T1000 (cell line): ENCODE measurements around the gene RNH1.
A peak's percentile ranks its signal among the peaks of the same experiment; 100 is the strongest.

ENCODE experiments used
- DNase-seq: peaks from one replicate; lab custom pipeline; 2025; ENCODE audit warnings: mixed read lengths; lab: John Stamatoyannopoulos, UW

The RNH1 gene

DNA sequence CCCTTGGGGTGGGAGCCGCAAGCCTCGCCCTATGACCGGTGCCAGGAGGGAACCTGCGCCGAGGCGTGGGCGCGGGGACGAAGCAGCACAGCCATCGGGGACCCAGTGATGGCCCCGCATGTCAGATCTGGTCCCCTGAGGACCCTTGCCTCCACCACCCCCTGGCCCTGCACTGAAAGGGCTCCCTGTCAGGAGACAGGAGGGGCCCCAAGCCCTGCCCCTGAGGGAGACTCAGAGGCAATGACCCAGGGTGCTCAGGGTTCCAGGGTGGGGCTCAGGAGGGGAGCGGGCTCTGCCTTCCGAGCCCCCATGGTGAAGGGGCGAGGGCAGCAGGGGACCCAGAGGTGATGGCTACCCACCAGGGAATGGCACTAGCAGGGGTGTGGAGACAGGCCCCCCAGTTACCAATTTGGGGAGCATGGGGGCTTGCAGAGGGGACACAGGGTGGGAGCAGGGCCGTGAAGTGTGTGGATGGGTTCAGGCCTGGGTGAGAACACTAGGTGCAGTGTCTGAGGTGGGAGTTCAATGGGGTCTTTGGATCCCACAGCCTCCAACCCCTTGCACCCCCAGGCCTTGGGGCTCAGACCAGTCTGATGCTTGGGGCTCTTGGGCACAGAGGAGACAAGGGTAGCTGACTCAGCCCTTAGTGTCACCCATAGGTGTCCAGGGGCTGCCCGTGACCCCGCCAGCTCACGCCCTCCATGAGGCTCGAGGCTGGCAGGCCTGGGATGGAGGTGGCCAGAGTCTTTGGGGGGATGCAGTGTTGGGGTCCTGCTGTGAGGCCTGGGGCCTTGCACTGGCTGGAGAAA is 30.8 kb upstream of the RNH1 start:
- no peak for DNase-seq

DNA sequence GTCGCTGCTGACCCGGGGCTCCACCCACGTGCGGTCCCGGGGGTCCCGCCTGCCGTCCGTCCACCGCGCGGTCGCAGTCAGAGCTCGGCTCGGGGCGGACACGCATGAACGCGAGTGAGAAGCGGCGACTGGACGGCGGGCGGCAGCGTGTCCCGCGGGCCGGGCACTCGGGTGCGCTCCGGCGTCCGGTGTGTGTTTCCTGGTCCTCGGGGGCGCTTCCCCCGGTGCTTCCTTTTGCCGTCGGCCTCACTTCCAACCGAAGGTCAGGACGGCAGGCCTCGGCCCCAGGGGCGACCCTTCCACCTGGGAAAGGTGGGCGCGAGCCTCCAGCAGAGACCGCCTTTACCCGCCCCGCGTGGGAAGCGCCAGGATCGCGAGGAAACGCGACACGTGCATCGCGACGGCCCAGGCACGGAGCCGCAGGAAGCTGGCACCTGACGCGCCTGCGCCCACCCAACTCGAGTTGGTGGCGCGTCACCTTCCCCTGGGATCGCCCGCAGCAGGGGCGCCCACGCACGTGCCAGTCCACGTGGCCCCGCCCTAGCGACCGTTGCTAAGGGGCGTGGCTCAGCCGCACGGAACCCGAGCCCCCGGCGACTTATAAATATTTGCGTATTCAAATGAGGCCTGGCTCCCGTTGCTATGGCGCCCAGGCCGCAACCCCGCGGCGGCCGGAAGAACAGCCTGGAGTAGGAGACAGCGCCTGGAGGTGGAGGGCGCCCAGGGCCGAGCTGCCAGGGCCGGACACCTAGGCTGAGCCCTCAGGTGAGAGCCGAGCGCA is 30.0 kb upstream of the RNH1 start, which contains the start of gene LRRC56:
LRRC56 (plus strand) TSS at position 687 of the 781 bp plus-strand sequence. CDS start 3,158 bp downstream, outside the sequence.
- peak; percentile 83 for DNase-seq

DNA sequence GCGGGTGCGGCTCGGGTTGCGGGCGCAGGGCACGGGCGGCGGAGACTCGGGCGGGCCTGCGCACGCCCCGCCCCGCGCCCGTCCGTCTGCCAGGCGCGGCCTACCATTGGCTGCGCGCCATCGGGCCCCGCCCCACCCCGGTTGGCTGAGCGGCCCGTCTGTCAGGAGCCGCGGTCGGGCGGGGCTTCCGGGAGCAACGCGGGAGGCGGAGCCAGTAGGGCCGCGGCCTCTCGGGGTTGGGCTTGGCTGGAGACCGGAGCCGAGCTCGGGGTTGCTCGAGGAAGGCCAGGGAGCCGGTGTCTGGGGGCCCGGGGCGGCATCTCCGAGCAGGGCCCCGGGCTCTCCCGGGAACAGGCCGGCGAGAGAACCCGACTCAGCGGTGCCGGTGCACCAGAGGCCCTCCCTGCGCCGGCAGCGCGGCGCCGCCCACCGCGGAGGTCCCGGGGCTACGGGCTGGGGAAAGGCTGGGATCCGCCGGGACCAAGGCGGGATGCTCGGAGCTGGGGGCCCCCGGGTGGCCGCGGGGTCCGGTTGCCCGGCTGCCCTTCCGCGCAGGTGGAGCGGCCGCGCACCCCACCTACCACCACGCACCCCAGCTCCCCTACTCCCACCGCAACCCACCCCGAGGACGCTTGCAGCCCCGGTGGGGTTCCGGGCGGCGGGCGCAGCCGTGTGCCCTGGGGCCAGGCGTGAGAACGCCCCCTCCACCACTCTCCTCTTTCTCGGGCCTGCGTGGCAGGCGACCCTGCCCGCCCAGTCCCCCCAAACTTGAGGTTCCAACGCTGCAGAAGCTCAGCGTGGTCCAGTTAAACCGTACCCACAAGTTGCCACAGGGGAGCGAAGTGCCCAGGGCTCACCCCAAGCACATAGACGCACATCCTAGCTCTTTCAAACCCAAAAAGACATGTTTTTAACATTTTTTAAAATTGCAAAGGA is 28.7 kb upstream of the RNH1 start, which contains the start of gene HRAS:
HRAS (minus strand) TSS at position 58 of the 936 bp plus-strand sequence.
- DNase-seq: peak; percentile 86

DNA sequence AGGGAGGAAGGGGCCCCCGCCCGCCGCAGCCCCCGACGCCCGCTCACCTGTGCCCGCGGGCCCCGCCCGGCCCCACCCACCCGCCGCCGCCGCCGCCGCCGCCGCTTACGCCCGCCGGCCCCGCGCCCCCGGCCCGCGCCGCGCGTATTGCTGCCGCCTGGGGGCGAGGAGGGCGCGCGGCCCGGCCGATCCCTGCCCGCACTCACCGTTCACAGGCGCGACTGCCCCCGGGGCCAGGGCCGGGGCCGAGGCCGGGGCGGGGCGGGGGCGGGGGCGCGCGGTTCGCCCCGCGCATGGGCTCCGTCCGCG is 28.1 kb upstream of the RNH1 start:
- no peak for DNase-seq

DNA sequence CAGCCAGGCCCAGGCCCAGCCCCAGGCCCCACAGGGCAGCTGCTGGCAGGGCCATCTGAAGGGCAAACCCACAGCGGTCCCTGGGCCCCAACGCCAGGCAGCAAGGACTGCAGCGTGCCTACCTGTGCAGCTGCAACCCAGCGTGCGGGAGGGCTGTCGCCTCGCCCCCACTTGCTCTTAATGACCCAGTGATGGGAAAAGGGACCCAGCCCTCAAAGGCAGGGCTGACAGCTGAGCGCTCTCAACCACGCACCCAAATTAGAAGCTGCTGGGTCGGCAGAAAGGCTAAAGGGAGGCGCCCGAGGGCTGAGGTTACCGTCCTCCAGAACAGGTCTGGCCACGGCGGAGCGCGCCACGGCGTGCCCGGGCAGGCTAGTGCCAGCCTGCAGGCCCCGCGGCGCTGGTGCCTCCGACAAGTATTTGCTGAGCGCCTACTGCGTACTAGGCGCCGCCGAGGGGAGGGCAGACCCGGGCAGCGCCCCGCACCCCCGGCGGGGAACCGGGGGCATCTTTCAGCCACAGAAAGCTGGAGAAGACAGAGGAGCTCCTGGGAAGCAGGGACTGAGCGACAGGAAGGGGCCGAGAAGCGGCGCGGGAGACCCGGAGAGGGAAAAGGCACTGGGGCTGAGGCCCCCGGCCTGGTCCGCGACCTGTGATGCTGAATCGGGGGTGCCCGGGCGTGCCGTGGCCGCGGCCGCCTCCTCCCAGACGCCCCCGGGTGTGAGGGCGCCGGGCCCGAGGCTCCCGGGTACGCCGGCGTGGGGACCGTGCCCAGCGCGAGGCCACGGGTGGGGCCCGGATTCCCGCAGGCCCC is 27.6 kb upstream of the RNH1 start:
- DNase-seq: no peak

DNA sequence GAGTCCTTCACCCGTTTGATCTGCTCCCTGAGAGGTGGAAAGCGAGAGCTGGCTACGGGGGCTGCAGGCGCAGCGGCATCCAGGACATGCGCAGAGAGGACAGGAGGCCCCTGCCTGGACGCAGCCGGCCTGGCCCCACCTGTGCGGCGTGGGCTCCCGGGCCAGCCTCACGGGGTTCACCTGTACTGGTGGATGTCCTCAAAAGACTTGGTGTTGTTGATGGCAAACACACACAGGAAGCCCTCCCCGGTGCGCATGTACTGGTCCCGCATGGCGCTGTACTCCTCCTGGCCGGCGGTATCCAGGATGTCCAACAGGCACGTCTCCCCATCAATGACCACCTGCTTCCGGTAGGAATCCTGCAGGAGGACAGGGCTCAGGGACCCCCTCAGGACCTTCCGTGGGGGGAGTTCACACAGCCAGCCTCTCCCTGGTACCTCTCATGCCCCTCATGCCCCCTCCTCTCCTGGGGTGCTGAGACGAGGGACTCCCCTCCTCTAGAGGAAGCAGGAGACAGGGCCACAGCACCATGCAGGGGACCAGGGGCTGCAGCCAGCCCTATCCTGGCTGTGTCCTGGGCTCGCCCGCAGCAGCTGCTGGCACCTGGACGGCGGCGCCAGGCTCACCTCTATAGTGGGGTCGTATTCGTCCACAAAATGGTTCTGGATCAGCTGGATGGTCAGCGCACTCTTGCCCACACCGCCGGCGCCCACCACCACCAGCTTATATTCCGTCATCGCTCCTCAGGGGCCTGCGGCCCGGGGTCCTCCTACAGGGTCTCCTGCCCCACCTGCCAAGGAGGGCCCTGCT is 26.7 kb upstream of the RNH1 start:
- DNase-seq: no peak

DNA sequence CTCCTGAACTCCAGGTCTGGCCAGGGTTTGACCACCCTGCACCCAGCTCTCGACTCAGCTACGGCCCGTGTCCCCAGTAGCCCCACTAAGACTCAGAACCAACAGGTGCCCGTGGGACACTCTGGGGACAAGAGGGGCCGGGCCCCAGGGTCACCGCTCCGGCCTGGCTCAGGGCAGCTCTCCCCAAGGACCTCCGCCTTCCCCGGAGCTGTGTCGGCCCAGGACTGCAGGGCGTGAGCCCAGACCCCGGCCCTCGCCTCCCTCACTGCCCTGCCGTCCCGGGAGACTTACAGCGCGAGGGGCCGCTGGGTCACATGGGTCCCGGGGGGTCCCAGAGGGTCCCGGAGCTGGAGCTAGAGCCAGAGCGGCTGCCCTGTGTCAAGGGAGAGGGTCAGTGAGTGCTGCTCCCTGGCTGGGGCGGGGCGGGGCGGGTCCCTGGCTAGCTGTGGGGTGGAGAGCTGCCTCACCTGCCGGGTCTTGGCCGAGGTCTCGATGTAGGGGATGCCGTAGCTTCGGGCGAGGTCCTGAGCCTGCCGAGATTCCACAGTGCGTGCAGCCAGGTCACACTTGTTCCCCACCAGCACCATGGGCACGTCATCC is 26.0 kb upstream of the RNH1 start:
- DNase-seq: no peak

DNA sequence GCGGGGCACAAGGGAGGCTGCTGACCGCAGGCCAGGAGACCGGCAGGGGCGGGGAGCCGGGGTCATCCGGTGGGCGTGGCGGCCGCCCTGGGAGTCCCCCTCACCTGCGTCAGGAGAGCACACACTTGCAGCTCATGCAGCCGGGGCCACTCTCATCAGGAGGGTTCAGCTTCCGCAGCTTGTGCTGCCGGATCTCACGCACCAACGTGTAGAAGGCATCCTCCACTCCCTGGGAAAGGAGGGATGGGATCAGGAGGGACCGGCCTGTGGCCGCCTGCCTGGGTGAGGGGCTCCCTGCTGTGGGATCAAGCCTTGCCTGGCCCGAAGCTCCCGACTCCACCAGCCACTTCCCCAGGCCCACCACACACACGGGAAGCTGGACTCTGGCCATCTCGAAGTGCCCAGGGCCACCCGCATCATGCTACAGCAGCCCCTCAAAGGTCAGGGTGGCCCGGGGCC is 25.5 kb upstream of the RNH1 start:
- DNase-seq: no peak

DNA sequence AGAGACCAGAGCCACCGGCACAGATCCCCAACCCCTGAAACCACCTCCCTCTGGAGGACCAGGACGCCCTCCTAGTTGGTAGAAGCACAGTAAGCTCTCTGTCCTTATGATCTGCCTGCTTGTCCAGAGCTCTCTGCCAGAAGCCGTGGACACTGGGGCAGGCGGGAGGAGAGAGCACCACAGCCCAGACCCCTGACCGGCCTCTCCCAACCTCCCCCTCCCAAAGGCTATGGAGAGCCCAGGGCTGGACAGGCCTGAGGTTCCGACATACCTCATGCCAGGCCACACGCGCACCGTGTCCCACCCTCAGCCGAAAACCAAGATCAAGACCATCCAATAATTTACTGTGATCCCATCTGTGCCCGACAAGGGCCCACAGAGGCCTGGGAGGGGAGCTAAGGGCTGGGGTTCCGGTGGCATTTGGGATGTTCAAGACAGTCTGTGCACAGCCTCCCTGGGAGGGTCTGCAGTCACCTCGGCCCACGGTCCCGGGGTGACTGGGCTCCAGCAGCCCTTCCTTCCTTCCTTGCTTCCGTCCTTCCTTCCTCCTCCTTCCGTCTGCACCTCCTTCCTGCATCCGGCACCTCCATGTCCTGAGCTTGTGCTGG is 25.0 kb upstream of the RNH1 start:
- DNase-seq: no peak

DNA sequence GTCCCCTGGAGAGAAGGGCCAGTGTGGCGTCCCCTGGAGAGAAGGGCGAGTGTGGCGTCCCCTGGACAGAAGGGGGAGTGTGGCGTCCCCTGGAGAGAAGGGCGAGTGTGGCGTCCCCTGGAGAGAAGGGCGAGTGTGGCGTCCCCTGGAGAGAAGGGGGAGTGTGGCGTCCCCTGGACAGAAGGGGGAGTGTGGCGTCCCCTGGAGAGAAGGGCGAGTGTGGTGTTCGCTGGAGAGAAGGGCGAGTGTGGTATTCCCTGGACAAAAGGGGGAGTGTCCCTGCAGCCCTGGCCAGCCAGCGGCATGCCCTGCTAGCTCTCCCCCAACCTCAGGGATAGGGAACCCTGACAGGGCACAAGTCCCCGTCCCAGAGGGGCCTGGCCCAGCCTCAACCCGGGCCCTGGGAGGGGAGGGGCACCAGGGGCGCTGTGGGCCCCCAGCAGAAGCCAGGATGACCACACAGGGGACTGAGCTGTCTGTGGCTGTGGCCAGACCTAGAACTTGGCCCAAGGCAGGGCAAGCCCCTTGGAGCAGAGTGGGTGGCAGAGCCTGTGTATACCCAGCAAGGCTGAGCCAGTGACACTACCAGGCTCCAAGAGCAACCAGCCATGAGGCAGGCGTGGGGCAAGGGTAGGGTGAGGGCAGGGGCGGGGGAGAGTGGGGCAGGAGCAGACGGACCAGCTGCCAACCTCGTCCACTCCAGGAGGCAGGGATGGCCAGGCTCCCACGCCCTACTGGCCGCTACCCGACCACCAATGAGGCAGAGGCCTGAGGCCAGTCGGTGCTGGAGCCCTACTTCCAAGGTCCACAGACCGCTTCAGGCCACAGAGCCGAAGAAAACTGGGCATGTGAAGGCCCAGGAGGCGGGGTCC is 24.2 kb upstream of the RNH1 start:
- no peak for DNase-seq

DNA sequence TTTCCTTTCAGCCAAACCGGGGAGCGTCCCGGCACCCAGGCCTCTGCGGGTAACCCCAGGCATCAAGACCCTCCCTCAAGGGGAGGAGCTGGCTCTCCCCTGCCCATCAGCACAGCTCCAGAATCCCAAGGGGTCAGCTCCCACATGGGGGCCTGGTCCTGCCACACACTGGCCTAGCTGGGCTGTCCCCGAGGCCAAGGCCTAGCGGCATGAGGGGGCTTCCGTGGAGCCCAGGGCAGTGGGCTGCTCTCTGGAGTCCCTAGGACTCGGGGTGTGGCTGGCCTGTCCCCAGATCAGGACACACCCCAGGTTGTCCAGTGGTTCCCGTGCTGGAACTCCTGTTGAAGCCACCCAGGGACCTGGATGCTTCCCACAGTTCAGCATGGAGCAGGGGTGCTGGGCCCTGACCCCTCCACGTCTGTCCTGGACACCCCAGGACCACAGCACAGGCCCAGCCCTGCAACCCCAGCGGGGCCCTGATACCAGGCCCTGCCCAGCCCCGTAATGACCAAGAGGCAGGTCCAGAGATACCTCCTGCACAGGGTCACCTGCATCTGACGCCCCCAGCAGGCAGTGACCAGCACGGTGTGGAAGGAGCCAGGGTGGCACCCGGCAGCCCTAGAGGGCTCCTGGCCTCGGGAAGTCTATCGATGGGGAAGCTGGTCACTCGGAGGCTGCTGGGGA is 22.8 kb upstream of the RNH1 start:
- DNase-seq: no peak

DNA sequence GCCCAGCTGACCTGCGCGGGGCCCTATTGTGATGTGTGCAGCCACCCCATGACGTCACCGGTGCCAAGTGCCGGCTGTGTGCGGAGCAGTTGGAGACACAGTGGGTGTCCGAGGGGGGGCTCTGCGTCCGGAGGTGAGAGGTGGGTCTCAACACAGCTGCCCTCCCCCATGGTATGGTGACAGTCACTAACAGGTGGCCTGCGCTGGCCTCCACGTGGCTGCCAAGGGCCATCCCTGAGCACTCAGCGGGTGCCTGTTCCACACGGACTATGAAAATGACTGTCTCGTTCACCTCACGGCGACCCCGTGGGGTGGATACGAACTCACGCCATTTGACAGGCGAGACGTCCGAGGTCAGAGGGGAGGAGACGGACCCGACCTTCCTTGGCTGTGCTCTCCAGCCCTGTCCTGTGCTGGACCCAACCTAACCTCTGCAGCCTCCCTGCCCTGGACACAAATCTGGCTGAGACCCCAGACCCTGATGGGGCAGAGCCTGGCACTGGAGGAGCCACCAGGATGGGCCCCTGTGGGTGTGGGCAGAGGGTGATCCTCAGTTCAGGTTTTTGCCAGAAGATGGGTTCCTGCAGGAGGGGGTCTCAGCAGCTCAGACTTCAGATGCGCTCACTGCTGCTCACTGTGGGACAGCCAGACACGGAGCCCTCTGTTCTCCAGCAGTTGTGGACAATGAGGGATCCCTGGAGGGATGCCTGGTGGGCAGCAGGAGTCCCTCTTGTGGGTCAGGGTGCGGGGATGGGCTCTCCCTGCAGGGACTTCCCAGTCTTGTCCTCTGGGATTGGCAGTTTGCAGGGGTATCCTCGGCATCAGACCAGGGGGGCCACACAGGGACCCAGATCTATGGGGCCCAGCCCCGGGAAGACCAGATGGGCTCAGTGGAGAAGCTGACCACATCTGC is 22.0 kb upstream of the RNH1 start:
- DNase-seq: no peak

DNA sequence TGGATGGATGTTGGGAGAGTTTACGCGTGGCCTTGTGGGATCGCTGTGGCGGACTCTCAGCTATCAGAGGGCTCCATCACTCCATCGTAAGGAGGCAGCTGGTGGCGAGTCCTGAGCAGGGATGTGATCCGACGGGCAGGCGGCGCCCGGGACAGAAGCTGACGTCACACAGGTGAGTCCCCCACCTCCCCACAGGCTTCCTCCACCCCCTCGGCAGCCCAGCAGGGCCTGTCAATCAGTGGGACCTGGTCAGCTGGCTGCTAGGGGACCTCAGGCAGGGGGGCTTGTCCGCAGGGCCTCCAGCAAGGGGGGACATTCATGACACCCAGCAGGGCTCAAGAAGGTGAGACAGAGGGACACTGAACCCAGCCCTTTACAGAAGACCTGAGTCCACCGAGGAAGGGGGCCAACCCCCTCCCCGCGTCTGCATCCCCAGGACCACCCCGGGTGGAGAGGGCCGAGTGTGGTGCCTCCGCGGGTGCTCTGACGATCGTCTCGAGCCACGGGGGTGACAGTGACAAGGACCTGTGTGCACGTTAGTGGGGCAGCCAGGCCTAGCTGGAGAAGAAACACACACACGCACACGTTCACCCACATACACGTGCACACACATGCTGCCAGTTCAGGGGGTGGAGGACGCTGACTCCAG is 21.2 kb upstream of the RNH1 start:
- no peak for DNase-seq

DNA sequence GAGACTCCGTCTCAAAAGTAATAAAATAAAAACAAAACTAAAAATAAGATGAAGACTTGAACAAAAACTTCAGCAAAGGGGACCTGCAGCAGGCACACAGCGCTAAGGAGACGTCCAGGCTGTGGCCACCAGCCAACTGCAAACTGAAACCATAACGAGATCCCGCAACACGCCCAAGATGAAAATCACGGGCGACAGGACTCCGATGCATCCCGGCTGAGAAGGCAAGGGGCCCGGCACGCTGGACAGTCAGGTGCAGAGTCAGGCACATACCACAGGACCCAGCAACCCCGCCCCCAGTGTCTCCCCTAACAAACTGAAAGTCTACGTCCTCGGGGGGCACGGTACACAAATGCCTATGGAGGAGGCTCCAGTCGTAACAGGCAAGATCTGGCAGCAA is 19.1 kb upstream of the RNH1 start:
- no peak for DNase-seq

DNA sequence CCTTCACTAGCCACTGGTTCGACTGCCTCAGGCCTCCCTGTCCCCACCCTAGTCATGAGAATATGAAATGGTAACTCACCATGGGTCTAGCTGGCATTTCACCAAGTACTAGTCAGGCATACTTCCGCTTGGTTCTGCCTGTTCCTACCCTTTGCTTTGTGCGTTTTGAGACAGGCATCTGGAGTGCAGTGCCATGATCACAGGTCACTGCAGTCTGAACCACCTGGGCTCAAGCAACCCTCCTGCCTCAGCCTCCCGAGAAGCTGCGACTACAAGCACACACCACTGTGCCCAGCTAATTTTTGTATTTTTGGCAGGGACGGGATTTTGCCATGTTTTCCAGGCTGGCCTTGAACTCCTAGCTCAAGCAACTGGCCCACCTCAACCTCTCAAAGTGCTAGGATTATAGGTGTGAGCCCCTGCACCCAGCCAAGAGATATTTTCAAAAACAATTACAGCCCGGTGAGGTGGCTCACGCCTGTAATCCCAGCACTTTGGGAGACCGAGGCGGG is 14.2 kb upstream of the RNH1 start:
- no peak for DNase-seq
